Measurements from ENCODE around the gene ZNF239.

Gene ZNF239

GRCh38 chr10:43524434-43525247 lies 49.8 kb downstream of the ZNF239 start:
- H3K4me3 ChIP-seq (ENCODE audit: low read depth, low read length): no peak overlapping the region
- DNase-seq (ENCODE audit: low read depth): no peak
- TF ChIP-seq CTCF (IDR thresholded peaks at IDR 0.05; ENCODE audit: insufficient read depth, low read depth, low read length, missing control alignments): no peak

Measured in GM12865 (cell line).